Activated effector memory CD4-positive, alpha-beta T cell treated with anti-CD3 and anti-CD28 coated beads, Interleukin-2, amount 50 U/mL, for 16 hours (primary cell): ENCODE results near the gene MRLN.

ENCODE experiments used
- DNase-seq: peaks from one replicate; pipeline ENCODE4 v3.0.0-alpha.2; 2020

Gene MRLN

GRCh38 chr10:59702347-59702746 is 50.9 kb downstream of the MRLN start:
- DNase-seq, result no peak

DNA sequence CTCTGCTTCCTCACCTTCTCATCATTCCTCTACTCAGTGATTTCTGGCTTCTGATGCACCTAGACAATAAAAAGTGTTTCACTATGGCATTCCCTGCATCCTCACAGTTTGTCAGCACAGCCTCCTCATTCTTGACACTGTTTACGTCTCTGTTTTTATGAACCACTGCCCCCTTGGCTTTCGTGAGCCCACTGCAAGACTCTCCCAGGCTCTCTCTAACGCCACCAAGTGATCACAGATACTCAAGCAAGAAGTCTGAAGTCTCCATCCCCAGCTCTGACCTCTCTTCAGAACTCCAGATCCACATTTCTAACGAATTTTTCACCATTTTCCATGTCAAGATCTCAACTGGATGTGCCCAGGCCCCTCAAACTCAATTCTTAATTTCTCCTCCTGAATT is 52.5 kb downstream of the MRLN start:
- no peak for DNase-seq

GRCh38 chr10:59698326-59698725 is 54.9 kb downstream of the MRLN start:
- no peak for DNase-seq

DNA sequence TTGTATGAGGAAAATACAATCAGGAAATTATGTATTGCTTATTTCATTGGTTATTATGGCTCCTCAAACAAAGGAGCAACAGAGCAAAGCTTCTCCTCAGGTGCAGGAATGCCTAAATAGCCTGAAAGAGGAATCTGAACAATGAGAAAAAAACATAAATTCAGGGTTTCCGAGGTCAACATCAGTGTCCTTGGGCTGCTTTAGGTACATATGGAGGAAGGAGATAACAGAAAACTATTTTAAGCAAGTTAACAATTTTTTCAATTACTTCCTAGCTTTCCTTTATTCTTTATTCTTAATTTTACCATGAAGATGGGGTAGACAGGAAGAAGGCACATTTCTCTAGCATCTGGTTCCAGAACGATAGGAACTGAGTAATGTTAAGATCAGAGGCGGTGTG is 57.6 kb downstream of the MRLN start:
- no peak for DNase-seq

GRCh38 chr10:59694936-59695335 is 58.3 kb downstream of the MRLN start:
- no peak for DNase-seq

- DNase-seq, result no peak
Measured at GRCh38 chr10:59692113-59692512, 61.1 kb downstream of the MRLN start.

GRCh38 chr10:59688921-59689351 is 64.3 kb downstream of the MRLN start:
- DNase-seq, result no peak

GRCh38 chr10:59687657-59688056 is 65.6 kb downstream of the MRLN start:
- DNase-seq, result no peak
